GM12878 (cell line): ENCODE measurements around the gene IL17RB. TPM values are rescaled to one million over a fixed set of nuclear protein-coding genes. Genes with fewer than 3 reads are reported as not detected.

Source experiments
- ATAC-seq: fragments of 200-7000 bp; cut with Tn5 transposase; 3 replicates; pipeline ENCODE4 v1.9.1; 2020; ENCODE audit warnings: mild to moderate bottlenecking, moderate library complexity
- BruUV-seq: library from RNA; stranded (reverse); fragments of 400-500 nt; replicated peaks from 2 replicates; lab custom pipeline; 2021; lab: Mats Ljungman, UMichigan
- CTCF ChIA-PET: fragments of 300-600 bp; sonication (Branson Sonifier 250); formaldehyde crosslinking; extraction: SDS; loops from one replicate; lab custom pipeline; 2021; ENCODE audit warnings: inconsistent platforms; lab: Yijun Ruan, JAX
- POLR2A ChIA-PET: fragments of 350-600 bp; formaldehyde crosslinking; extraction: SDS; loops from one replicate; lab custom pipeline; 2021; ENCODE audit warnings: inconsistent platforms; lab: Charles Lee
- RAD21 ChIA-PET: fragments of 300-600 bp; sonication (Branson Sonifier 250); formaldehyde crosslinking; loops from one replicate; lab custom pipeline; 2023; ENCODE audit warnings: antibody characterized with exemption; ENCODE audit not compliant: unreplicated experiment; lab: Charles Lee
- SMC1A ChIA-PET: fragments of 300-600 bp; sonication (Branson Sonifier 250); formaldehyde crosslinking; loops from one replicate; lab custom pipeline; 2023; ENCODE audit not compliant: unreplicated experiment, uncharacterized antibody; lab: Charles Lee
- DNase-seq: peaks from one replicate; pipeline ENCODE4 v3.0.0-alpha.2; 2011; ENCODE audit warnings: low read depth, low spot score
- FAIRE-seq: peaks from 3 replicates; lab custom pipeline; 2011; peaks lifted over from hg19 to GRCh38; lab: Jason Lieb, UNC
- H2AFZ ChIP-seq: 2 replicates; pipeline ENCODE4 v1.6.0; 2011; ENCODE audit warnings: low read depth, low read length, control low read depth; ENCODE audit not compliant: control insufficient read depth
- H3K27ac ChIP-seq: 2 replicates; pipeline ENCODE4 v1.5.1; 2011; ENCODE audit warnings: control low read depth; ENCODE audit not compliant: control insufficient read depth, insufficient read depth
- H3K27me3 ChIP-seq, 2 experiments: replicated peaks in 1 of 2; 2 replicates each; pipeline versions ENCODE4 v1.6.0 to v1.6.1; 2011; ENCODE audit warnings: low read length in 1 of 2; ENCODE audit not compliant: control insufficient read depth in 2 of 2, insufficient read depth in 2 of 2
- H3K36me3 ChIP-seq, 2 experiments: 2 replicates each; pipeline ENCODE4 v1.5.1; 2011; ENCODE audit warnings: low read length in 1 of 2; ENCODE audit not compliant: control insufficient read depth in 2 of 2, insufficient read depth in 2 of 2
- H3K4me1 ChIP-seq: 2 replicates; pipeline ENCODE4 v1.6.1; 2011; ENCODE audit warnings: mild to moderate bottlenecking, low read length, moderate library complexity, mixed read lengths; ENCODE audit not compliant: control insufficient read depth, insufficient read depth
- H3K4me2 ChIP-seq: 2 replicates; pipeline ENCODE4 v1.6.0; 2011; ENCODE audit warnings: control low read depth; ENCODE audit not compliant: control insufficient read depth, insufficient read depth
- H3K4me3 ChIP-seq: fragments of 200-600 bp; sonication (generic); 2 replicates; pipeline ENCODE4 v1.5.1; 2016
- H3K79me2 ChIP-seq: 2 replicates; pipeline ENCODE4 v1.6.0; 2011; ENCODE audit warnings: low read length; ENCODE audit not compliant: control insufficient read depth, insufficient read depth
- H3K9ac ChIP-seq: 2 replicates; pipeline ENCODE4 v1.8.0; 2011; ENCODE audit warnings: low read length, control low read depth, mixed read lengths; ENCODE audit not compliant: control insufficient read depth, insufficient read depth
- H3K9me3 ChIP-seq: replicated peaks from 3 replicates; pipeline ENCODE4 v1.5.1; 2011; ENCODE audit warnings: mild to moderate bottlenecking, low read length; ENCODE audit not compliant: control insufficient read depth, insufficient read depth
- H4K20me1 ChIP-seq: 2 replicates; pipeline ENCODE4 v1.6.0; 2011; ENCODE audit not compliant: control insufficient read depth, insufficient read depth
- CBX5 ChIP-seq: sonication (generic); IDR thresholded peaks from 2 replicates; pipeline ENCODE4 v1.6.1; 2016; ENCODE audit warnings: low read depth, moderate library complexity, mild to moderate bottlenecking, inconsistent platforms
- CTCF ChIP-seq, 3 experiments: IDR thresholded peaks in 2 of 3; conservative IDR thresholded peaks in 1 of 3; 2 replicates each; pipeline ENCODE4 v1.5.1; 2011; ENCODE audit warnings: low read depth in 3 of 3, low read length in 3 of 3, mild to moderate bottlenecking in 3 of 3, control low read depth in 2 of 3, moderate library complexity in 2 of 3, inconsistent platforms in 1 of 3, mixed read lengths in 1 of 3; ENCODE audit not compliant: control insufficient read depth in 2 of 3, insufficient read depth in 1 of 3; ENCODE audit errors: extremely low read depth in 1 of 3
- POLR2AphosphoS2 ChIP-seq: IDR thresholded peaks from 2 replicates; pipeline ENCODE4 v1.6.1; 2011; ENCODE audit warnings: low read depth, mild to moderate bottlenecking, low read length, improper control_type of control experiment, moderate library complexity
- POLR2AphosphoS5 ChIP-seq: IDR thresholded peaks from 2 replicates; pipeline ENCODE4 v1.6.1; 2011; ENCODE audit warnings: mild to moderate bottlenecking, low read length, inconsistent platforms
- RAD21 ChIP-seq: IDR thresholded peaks from 2 replicates; pipeline ENCODE4 v1.6.1; 2011; ENCODE audit warnings: mild to moderate bottlenecking, low read depth, low read length, moderate library complexity; ENCODE audit not compliant: insufficient read depth
- RB1 ChIP-seq: fragments of 450-650 bp; formaldehyde crosslinking; IDR thresholded peaks from 2 replicates; pipeline ENCODE4 v1.6.1; 2017; ENCODE audit warnings: mild to moderate bottlenecking, borderline replicate concordance
- SIN3A ChIP-seq: IDR thresholded peaks from 2 replicates; pipeline ENCODE4 v1.6.1; 2012; ENCODE audit warnings: low read depth, low read length, improper control_type of control experiment
- TARDBP ChIP-seq: IDR thresholded peaks from 2 replicates; pipeline ENCODE4 v1.6.1; 2016; ENCODE audit warnings: borderline replicate concordance
- TCF7 ChIP-seq: IDR thresholded peaks from 2 replicates; pipeline ENCODE4 v1.6.1; 2014; ENCODE audit warnings: antibody characterized with exemption, borderline replicate concordance
- ZNF274 ChIP-seq: IDR thresholded peaks from one replicate; pipeline ENCODE4 v1.8.0; 2011; ENCODE audit not compliant: insufficient read length, insufficient read depth
- WGBS: methylation state at CpG from one replicate; pipeline ENCODE4 v1.1.6; 2016; ENCODE audit warnings: low lambda C conversion rate; ENCODE audit not compliant: insufficient replicate concordance, insufficient coverage; ENCODE audit errors: missing lambda C conversion rate; 5-methylcytosine and 5-hydroxymethylcytosine counted together
- in situ Hi-C: fragments of 300-500 bp; cut with MboI; formaldehyde crosslinking; loops from 9 replicates; pipeline ENCODE4 v1.14.3; 2018; ENCODE audit warnings: mixed read lengths
- intact Hi-C: fragments of 100-400 bp; cut with micrococcal nuclease; formaldehyde crosslinking; loops from one replicate; pipeline ENCODE4 v1.14.2; 2022; ENCODE audit not compliant: unreplicated experiment
- polyA plus RNA-seq, 11 experiments: library from polyadenylated mRNA; depleted of rRNA in 4 of 11; unstranded in 6 of 11; stranded (reverse) in 5 of 11; fragments of >200 nt; fragmentation: Nextera tagmentation in 4 of 11; fragmentation: Illumina TruSeq in 1 of 11; extraction: Ambion mirVana in 4 of 11; extraction: Trizol in 1 of 11; gene quantifications; 1 replicate in 1 of 11; 2 replicates in 10 of 11; pipeline versions ENCODE4 v1.2.1 to v1.2.3, GENCODE V29; 2011 to 2016; ENCODE audit warnings: inconsistent platforms in 2 of 11, missing spikeins in 2 of 11, low read depth in 1 of 11
- total RNA-seq, 4 experiments: library from RNA; depleted of rRNA in 3 of 4; stranded (reverse); fragments of >200 nt in 3 of 4; fragmentation: Illumina TruSeq in 1 of 4; extraction: Trizol in 1 of 4; gene quantifications; 2 replicates each; pipeline versions ENCODE4 v1.2.1 to v1.2.3, GENCODE V29; 2013 to 2021

IL17RB gene
- total and polyA plus RNA-seq, 10 of the 15 experiments (the other 5 are each of a cell fraction or from before 2014, with no cell fraction given) = 1.9 to 17.2 (median 2.9) TPM

- intact Hi-C loops = no loop called here
- 57% methylated on average over 5 of the region's 5 CpGs for WGBS
- RAD21 ChIA-PET = no interaction called here
Observed at GRCh38 chr3:53833700-53834099, 12.7 kb upstream of the IL17RB start.

More at GRCh38 chr3:53833700-53834099, 12.7 kb upstream of the IL17RB start:
- FAIRE-seq (no peak), DNase-seq (no peak), ATAC-seq (no peak)
- Histone ChIP-seq H3K36me3 (no peaks in the 10 kb centered on the region), H3K4me1 (no peaks in the 10 kb centered on the region), H3K9me3 (no peaks in the 10 kb centered on the region), H3K27me3 (no peaks in the 10 kb centered on the region), H2AFZ (no peak overlapping the region), H3K4me3 (no peak overlapping the region), H3K4me2 (no peak overlapping the region), H3K9ac (no peak overlapping the region), H3K27ac (no peak overlapping the region), H3K79me2 (no peaks in the 10 kb centered on the region), H4K20me1 (no peaks in the 10 kb centered on the region)
- CTCF ChIA-PET = interaction anchor here (1.9 kb wide), 1 partner anchor 8 kb away, joined by 5 read pairs; no protein-coding TSS in a partner anchor
- SMC1A ChIA-PET = no interaction called here
- no TSS peak for BruUV-seq
- in situ Hi-C loops = no loop called here
- TF ChIP-seq TCF7 (no peak), SIN3A (no peak), RAD21 (no peak), RB1 (no peak), ZNF274 (no peak), CBX5 (no peak), TARDBP (no peak), POLR2AphosphoS5 (no peak), CTCF (IDR thresholded peaks at IDR 0.05 in 2 of 3, conservative IDR thresholded peaks at IDR 0.05 in 1 of 3; ENCODE audit: control insufficient read depth in 2 of 3, extremely low read depth in 1 of 3, insufficient read depth in 1 of 3, low read depth in 3 of 3, low read length in 3 of 3) (no peak), POLR2AphosphoS2 (no peak)
- POLR2A ChIA-PET = no interaction called here
